HG03442 (cell line): ENCODE results near the gene NPHP4.

Experiments
- ATAC-seq: cut with Tn5 transposase; IDR thresholded peaks from one replicate; pipeline ENCODE4 v1.9.1; 2021; ENCODE audit warnings: mild to moderate bottlenecking, moderate library complexity; ENCODE audit not compliant: unreplicated experiment

NPHP4 gene

DNA sequence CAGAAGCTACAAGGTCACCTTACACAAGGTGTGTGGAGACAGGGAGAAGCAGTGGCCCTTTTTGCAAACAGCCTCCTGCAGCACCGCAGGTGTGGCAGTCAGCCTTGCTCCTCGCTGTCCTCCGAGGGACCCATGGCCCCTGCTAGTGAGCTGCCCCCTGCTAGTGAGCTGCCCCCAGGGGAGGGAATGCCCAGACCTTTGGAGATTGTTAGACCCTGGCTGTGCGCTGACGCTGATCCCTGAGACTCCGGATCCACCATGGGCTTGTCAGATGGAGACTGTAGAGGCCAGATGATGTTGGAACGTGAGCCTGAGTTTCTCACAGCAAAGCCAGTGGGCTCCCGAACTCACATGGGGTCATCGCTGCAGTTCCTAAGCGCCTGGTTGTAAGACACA is 172.2 kb downstream of the NPHP4 start:
- ATAC-seq, result no peak

DNA sequence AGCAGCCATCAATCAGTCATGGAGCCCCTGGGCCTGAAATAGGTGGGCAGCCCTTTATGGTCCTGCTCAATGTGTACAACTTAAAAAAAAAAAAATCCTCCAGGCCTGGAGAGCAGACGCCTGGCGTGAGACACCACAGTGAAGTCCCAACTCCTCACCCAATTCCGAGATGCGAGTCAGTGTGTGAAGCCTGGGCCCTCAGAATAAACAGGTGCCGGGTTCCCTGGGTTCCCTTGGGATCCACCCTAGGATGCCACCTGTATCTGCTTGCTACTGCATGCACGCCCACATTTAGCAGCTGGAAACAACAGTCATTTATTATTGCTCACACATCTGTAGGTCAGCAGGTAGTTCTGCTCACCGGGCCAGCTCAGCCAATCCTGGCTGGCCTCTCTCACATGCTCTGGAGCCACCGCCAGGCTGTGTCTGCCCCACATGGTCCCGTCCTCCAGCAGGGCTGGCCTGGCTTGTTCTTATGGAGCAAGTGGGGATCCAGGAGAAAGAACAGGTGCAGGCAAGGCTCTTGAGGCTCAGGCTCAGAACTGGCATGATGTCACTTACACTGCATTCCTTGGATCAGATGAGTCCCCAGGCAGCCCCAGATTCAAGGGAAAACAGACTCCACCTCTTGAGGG is 172.7 kb downstream of the NPHP4 start:
- ATAC-seq, result no peak

DNA sequence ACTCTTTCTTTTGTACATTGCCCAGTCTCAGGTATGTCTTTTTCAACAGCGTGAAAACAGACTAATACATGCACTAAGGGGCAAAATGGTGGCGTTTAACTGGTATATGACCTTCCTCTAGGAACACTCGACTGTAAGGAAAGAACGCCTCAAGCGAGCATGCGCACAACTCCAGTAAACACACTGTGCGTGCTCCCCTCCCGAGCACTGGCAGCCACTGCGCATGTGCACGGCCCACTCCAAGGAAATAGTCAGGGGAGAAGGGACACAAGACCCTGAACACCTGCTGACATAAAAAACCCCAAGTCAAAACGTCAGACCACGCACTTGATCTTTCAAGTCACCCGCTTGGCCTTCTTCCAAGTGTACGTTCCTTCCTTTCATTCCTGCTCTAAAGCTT is 173.5 kb downstream of the NPHP4 start:
- ATAC-seq, result no peak

DNA sequence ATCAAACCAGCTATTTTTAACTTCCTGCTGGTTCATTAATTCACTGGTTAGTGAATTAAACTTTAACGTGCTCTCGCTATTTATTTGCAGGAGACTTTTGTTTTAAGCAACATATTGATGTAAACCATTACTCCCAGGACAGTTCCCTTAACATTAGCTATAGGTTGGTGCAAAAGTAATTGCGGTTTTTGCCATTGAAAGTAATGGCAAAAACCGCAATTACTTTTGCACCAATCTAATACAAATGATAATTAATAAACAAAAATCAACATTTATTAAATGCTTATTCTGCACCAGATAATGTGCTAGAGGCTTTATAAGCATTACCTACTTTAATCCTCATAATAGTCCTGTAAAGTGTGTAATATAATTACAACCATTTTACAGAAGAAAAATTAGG is 176.5 kb downstream of the NPHP4 start:
- ATAC-seq, result no peak

DNA sequence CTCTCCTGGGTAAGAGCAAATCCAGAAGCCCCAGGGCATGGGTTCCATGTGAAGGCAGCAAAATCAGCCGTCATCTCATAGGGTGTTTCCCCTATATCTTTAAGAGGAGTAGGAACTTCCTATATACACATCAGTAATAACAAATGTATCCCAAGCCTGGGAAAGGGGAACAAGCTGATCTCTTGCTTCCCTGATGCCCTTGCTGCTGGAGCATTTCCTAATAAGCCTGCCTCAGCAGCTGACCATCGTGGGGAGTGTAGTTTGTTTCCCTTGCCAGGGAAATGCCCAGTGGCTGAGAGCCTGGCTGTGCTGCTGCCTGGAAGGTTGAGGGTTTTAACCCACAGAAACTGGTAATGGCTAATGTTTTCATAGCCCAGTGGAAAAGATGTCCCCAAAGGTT is 177.0 kb downstream of the NPHP4 start:
- ATAC-seq, result no peak

DNA sequence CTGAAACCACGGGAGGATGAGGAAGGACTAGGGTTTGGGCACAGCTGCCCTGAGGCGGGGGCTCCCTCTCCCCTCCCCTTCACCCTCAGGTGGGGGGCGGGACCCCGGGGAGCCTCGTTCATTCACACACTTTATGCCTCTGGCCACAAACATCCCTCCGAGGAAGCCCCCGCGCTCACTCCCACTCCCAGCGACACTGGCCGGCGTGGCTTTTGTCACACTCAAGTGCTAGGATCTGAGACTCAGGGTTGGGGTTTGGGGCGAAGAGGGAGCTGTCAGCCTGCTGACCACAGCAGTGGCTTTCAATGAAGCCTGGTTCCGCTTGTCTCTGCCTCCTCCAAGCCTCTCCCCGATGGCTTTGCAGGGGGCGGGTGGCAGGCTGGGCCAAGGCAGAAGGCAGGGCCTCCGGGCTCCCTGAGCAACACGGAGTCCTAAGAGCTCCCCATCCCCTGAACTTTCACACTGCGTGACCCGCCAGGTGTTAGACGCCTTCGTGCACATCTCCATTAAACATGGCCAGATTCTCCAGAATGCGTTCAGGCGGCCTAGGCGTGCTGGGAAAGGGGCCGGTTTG is 178.1 kb downstream of the NPHP4 start:
- ATAC-seq, result no peak

DNA sequence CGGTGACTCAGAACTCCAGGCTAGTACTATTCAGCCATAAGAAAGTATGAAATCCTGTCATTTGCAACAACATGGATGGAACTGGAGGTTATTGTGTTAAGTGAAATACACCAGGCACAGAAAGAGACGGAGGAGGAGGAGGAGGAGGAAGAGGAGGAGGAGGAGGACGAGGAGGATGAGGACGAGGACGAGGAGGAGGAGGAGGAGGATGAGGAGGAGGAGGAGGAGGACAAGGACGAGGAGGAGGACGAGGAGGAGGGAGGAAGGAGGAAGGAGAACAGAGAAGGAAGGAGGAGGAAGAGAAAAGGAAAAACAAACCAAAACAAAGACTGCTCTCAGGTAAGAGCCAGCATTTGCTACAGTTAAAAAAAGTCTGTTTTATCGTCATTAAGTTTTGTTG is 178.7 kb downstream of the NPHP4 start:
- ATAC-seq, result no peak
